Hindlimb muscle (tissue), 1 donor: ENCODE data around the gene YPEL1. TPM values are rescaled to one million over a fixed set of nuclear protein-coding genes. Genes with fewer than 3 reads are reported as not detected.

Experiments
- DNase-seq: peaks from one replicate; pipeline ENCODE4 v3.0.0-alpha.2; 2013
- polyA plus RNA-seq: library from polyadenylated mRNA; unstranded; fragments of 120-200 nt; gene quantifications from one replicate; pipeline ENCODE4 v1.2.1, GENCODE V29; 2013; ENCODE audit not compliant: insufficient read length

The YPEL1 gene, protein sequence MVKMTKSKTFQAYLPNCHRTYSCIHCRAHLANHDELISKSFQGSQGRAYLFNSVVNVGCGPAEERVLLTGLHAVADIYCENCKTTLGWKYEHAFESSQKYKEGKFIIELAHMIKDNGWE
- 26.8 TPM for polyA plus RNA-seq

GRCh38 chr22:21735200-21736083 is at the start of gene YPEL1:
YPEL1 (minus strand) TSS chr22:21735794; CDS start chr22:21710744, 25,050 bp downstream.
- DNase-seq, result peak; percentile 98

DNA sequence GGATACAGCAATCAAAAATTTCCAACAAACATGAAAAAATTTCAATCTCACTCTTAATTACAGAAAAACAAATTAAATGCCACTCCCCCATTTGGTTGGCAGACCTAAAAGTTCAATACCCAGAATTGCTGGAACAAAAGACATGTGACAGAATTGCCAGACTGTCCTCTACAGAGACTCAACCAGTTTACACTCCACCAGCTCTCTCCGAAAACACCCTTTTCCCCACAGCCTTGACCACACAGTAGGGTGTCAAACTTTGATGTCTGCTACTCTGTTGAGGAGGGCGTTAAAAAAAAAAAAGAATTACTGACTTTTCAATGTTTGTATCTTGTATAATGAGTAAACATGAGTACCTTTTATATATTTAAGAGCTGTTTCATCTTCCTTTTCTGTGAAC is 44.7 kb upstream of the YPEL1 start:
- no peak for DNase-seq

- DNase-seq, result no peak
Measured at GRCh38 chr22:21779444-21779843, 43.9 kb upstream of the YPEL1 start.

DNA sequence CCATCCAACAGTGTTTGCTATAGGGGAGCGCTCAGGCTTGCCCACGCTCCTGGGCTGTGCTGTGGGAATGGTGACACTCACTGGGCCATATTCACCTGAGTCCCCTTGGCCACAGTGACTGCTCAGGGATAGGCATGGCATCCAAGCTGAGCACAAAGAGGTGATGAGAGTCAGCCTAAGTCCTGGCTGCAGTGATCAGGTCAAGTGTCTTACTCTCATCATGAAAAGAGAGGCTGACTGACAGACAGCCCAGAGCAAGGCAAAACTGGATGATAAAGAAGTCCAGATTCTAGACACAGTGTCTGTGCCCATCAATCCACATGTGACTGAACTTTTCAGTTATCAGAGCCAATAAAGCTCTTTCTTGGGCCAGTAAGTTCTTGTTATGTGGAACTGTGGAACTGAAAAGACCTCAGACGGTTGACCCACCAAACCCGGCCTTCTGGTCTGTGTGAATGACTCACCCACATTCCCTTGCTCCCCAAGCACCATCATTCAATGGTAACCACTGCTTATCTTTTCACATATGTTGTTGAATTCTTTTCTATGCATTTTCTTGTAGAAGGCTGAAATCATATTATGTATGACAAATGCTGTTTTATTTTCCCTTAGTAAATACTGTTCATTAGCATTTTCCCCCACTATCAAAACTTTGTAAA is 43.2 kb upstream of the YPEL1 start:
- DNase-seq, result no peak

DNA sequence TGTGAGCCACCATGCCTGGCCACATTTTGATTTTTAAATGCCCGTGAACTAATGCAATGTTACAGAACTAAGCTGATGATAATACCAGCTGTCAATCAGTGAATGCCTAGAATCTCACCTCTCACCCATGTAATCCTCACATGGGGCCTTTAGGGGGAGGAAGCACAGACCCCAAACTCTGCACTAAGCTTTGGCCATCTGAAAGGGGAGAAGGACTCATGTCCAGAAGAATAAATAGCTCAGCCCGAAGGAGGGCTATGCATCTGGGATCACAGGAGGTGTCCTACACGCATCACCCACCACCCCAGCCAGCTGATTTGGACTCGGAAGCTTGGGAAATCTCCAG is 36.0 kb upstream of the YPEL1 start:
- no peak for DNase-seq

GRCh38 chr22:21768435-21768834 is 32.8 kb upstream of the YPEL1 start:
- no peak for DNase-seq

GRCh38 chr22:21766691-21767462 is 31.3 kb upstream of the YPEL1 start:
- no peak for DNase-seq

GRCh38 chr22:21765909-21766529 is 30.4 kb upstream of the YPEL1 start:
- DNase-seq, result no peak

- DNase-seq, result no peak
Measured at GRCh38 chr22:21764038-21764804, 28.6 kb upstream of the YPEL1 start.

DNA sequence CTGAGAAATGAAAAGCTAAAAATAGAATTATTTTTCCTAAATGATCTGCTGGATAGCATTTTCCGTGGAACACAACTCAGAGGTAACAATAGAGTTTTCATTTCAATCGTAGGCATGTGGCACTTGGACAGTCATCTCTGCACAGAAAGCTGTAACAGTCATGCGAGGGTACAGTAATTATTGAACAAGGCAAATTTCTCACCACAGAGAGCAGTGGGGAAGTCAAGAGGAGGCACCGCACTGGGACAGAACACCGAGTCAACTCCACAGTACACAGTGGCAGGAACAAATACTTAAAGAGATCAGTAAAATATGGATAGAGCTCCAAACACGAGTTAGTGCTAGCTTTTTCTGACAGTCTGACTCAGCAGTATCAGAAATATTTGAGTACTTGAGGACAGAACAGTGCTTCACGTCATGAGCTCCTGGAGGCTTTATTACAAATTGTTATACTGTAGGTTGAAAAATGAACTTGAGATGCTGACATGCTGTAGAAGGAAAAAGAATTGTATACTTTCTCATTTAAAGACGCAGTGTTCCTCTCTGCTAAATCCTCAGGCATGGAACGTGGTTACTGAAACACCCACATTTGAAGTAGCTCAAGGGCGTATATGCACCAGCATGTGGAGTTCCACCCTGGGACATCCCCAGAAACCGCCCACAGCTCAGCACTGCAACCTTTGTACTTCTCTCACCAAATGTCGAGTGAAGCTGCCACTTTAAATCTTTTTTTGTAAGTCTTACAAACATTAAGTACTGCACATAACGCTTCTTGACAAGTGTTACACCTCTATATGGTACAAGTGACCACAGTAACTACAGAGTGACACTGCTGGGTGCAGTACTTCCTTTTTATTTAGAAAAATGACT is 27.4 kb upstream of the YPEL1 start:
- DNase-seq, result no peak

GRCh38 chr22:21761994-21762680 is 26.5 kb upstream of the YPEL1 start:
- no peak for DNase-seq

- no peak for DNase-seq
Measured at GRCh38 chr22:21761086-21761485, 25.5 kb upstream of the YPEL1 start.

DNA sequence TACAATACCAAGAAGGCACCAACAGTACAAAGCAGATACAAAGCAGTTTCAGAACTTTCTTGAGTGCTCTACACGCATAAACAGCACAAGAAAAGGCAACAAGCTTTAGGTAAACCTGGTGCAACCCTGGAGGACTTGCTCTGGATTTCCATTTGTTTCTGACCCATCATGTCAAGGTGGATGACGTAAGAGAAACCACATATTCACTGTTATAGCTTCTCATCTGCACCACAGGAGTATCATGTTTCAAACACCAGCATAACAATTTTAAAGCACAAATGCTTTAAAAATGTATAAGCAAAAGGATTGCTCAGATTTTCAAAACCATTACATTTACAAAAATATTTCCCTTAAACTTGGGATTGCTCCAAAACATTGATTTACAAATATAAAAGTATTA is 25.0 kb upstream of the YPEL1 start:
- no peak for DNase-seq

GRCh38 chr22:21759646-21760376 is 24.2 kb upstream of the YPEL1 start:
- no peak for DNase-seq

- no peak for DNase-seq
Measured at GRCh38 chr22:21759093-21759492, 23.5 kb upstream of the YPEL1 start.

DNA sequence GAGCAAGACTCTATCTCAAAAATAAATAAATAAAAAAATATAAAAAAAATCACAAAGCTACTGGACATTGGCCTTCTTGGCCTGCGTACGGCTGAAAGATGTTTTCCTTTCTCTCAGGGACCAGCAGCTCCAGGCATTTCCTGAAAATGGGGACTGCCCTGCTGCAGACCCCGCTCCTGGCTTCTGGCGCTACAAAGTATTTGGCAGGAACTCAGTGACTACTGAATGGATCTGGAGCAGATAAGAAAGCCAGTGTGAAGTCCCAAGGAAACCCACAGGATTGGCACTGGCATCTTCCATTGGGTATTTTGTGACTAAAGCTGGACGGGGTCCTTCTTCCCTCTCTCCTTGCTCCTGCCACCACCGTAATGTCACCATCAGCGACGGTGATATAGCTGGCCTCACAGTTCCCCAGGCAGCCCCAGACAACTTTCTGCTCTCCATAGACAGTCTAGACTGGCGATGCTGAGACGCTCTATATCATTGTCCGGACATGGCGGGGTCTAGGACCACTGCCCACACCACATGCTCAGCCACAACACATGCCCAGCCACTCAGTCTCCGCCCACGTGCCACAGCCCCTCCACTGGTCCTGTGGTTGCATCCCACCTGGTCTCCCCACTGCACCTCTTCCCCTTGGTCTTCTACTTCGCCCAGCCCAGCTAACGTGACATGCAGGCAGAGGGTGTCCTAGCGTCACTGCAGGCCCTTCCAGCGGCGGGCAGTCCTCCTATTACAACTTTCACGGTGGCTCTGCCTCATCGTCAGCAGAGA is 22.7 kb upstream of the YPEL1 start:
- no peak for DNase-seq

GRCh38 chr22:21755851-21756284 is 20.3 kb upstream of the YPEL1 start:
- DNase-seq, result no peak

GRCh38 chr22:21754523-21754922 is 18.9 kb upstream of the YPEL1 start:
- DNase-seq, result no peak
